HG03097 (cell line): Measurements from ENCODE around the gene C5orf63.
"Not testable (repeated sequence)": the region's sequence is repeated elsewhere in the genome, so short reads cannot be mapped to it uniquely, and the experiment has no call there.

Experiments
- ATAC-seq: cut with Tn5 transposase; IDR thresholded peaks from one replicate; pipeline ENCODE4 v1.9.1; 2021; ENCODE audit not compliant: unreplicated experiment, low FRiP score

The C5orf63 gene

DNA sequence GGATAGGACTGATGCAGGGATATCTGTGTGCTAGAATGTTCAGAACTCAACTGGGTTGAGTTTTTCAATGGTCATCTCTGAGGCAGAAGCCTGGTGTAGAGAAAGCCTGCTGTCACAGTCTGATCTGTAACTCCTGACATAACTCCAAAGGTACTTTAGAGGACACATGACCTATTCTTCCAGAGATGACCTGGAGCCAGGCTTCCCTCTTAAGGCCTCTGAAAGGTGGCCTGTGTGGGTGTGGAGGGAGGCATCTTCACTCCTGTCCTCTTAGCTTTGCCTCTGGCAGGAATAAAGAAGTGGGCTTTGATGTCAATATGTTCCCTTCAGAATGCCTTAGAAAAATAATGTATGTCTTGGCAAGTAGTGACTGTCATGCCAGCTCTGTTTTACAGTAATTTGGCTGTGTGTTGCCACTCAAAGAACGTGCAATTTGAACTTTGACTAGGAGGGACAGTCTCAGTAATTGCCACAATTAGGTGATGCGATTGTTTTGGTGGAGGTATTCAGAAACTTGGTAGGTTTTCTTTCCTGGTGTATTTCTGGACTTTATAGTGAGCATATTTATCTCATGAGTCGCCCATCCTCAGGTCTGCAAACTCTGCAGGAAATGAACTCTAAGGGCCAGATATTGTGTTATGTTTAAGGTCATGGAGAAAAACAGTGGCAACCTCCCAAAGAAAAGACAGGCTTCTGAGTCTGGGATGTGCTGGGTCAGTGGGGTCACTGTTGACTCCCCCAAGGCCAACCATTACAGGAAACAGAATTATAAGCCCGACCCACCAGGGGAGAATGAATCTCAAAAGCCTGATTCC is 3.2 kb upstream of the C5orf63 start:
- no peak for ATAC-seq

DNA sequence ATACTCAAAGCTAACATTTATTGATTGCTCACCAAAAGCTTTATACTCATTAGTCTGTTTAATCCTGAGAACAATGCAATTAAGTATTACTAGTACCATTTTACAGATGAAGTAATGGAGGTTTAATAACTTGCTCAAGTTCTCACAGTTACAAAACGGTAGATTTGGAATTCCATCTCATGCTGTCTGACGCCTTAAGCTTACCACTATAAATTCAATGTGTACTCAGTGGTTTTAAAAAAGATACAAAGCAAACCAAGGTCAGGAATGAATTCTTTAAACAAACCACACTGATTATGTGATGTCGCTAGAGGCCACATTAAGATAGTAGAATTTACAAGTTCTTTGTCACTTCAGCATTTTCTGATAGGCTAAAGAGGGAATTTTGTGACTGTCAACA is 1.2 kb upstream of the C5orf63 start:
- no peak for ATAC-seq

DNA sequence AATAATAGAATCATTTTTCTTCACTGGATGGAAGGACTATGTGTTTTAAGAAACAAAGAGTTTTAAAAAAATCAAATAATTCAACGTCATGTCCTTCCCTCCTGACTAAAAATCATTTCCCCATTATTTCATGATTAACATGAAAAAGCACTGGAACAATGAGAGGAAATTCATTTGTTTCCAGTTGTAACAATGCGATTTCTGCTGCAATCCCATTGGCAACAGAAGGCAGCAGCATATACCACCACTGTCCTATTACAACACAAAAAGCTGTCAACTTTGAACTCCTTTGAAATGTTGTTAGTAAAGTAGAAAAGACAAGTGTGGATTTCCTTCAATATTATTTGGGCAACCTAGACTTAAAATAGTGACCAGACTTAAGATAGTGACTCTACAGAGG is 3.1 kb downstream of the C5orf63 start:
- no peak for ATAC-seq

- ATAC-seq = no peak
Measured at GRCh38 chr5:127068493-127069214, 4.6 kb downstream of the C5orf63 start.

DNA sequence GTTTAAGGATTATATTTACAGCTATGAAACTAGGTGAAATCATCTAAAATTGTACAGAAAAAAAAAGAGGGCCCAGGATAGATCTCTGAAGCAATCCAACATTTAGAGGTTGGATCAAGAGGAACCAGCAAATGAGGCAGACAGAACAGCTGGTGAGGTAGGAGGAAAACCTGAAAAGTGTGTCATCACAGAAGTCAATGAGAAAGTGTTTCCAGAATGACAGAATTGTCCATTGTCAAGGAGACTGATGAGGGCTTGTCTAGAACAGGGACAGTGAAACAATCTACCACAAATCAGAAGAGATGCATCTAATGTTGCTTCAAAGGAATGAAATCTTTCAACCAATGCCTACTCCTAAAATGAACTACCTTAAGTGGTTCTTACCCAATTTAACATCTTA is 6.6 kb downstream of the C5orf63 start:
- no peak for ATAC-seq

GRCh38 chr5:127064253-127064840 is 9.0 kb downstream of the C5orf63 start:
- no peak for ATAC-seq

DNA sequence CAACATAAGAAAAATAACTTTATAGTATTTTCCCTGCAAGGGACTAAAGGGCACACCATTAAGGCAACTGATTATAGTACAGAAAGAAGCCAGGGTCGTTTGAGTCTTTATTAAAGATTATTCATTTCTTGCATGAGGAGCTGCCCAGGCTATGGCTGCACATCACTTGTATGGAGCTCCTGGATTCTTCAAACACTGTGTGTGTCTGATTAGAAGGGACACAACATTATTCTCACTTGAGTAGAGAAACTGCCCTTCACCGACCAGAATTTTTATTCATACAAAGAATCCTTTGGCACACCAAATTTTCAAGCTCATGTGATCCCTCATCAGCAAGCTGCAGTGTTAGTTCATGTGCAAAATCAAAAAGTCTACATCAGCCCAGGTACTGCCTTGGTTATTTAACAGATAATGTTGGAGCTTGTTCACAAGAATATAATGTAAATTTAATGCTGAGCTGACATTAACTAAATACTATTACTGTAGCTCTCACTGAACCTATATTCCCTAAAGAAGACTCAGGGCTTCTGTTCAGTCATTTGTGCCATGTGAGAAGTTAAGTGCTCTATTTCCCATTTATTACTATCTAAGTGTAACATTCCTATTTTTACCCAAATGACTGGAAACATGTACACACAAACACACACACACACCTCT is 9.9 kb downstream of the C5orf63 start:
- ATAC-seq = no peak

- no peak for ATAC-seq
Measured at GRCh38 chr5:127061956-127062355, 11.3 kb downstream of the C5orf63 start.

DNA sequence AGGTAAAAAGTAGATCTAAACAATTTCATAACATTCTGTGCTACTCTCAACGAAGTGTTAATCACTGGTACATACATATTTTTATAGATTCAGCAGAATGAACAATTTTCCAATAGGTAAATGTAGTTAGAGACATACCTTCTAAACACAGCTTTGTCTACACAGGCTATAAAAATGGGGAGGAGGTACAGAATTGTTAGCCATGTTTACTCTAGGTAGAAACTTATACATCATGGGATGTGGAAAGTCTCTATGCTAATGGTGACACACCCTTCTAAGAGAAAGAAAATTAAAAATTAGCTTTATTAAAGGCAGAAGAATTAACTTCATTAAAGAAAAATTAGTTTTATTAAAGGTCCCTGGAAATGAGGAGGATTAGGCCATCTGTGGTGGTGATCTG is 11.8 kb downstream of the C5orf63 start:
- ATAC-seq = no peak

GRCh38 chr5:127060470-127060985 is 12.8 kb downstream of the C5orf63 start:
- ATAC-seq = no peak

GRCh38 chr5:127056896-127057295 is 16.4 kb downstream of the C5orf63 start:
- no peak for ATAC-seq

DNA sequence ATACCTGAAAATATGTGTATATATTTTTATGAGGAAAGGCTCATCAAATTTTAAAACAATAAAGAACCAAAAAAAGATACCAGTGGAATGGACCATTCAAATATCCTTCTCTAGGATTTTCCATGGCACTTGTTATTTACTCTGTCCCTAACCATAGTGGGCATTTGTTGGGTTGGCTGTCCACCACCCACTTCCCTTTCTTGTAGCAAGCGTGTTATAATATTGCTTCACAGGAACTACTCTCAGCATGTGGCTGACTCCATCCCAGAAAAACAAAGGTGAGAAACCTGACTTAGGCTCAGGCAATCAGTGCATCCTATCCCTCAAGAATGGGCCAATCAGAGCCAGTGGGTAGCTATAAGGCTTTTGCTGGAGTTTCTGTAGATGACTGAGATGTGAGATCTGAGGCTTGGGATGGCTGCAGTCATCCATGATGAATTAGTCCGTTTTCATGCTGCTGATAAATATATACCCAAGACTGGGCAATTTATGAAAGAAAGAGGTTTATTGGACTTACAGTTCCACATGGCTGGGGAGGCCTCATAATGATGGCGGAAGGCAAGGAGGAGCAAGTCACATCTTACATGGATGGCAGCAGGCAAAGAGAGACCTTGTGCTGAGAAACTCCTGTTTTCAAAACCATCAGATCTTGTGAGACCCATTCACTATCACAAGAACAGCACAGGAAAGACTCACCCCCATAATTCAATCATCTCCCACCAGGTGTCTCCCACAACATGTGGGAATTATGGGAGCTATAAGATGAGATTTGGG is 17.2 kb downstream of the C5orf63 start:
- ATAC-seq = no peak

GRCh38 chr5:127053551-127053950 is 19.8 kb downstream of the C5orf63 start:
- ATAC-seq = not testable (repeated sequence)

DNA sequence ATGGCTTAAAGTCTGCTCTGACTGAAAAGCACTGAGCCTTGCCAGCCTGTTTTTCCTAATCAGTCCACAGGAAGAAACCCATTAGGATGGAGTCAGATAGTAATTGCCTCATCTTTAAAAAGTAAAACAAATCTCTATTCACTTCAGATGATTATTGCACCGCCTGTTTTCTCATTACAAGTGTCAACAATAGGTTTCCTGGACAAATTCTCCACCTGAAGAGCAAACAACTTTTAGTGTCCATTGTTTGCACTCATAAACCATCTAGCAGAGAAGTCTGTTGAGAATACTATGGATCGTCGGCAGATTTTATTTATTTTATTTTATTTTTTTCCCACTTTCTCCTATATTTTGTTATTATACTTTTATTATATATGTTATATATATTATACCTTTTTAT is 20.3 kb downstream of the C5orf63 start:
- no peak for ATAC-seq

GRCh38 chr5:127051591-127051990 is 21.7 kb downstream of the C5orf63 start:
- no peak for ATAC-seq

DNA sequence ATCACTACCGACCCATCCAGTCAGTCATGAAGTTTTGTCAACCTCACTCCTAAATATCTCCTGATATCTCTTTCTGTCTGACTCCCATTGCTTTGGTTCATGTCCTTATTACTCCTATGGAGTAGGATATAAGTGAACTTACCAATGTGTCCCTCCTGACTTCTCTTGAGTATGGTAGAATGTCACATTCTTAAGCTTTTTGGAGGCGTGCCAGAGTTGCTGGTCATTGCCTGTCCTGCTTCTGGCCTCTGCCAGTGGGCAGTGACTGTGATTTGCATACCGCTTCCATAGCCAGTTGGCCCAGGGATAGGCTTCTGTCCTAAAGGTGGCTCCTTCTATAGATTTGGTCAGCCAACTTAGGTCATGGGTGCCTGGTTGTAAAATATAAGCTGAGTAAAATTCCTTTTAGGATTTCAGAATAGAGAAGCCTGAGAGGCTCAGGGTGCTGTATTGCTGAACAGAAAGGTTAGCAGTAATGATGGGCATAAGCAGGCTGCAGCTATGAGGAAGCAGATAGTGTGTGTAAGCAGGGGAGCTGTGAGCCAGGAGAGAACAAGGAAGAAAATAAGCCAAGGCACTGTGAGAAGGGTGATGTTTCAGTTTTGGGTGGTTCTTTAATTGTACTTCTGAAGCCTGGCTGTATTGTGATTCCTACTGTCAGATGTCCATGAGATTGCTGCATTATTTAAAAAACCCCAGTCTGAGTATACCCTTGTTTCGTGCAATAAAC is 26.8 kb downstream of the C5orf63 start:
- no peak for ATAC-seq

DNA sequence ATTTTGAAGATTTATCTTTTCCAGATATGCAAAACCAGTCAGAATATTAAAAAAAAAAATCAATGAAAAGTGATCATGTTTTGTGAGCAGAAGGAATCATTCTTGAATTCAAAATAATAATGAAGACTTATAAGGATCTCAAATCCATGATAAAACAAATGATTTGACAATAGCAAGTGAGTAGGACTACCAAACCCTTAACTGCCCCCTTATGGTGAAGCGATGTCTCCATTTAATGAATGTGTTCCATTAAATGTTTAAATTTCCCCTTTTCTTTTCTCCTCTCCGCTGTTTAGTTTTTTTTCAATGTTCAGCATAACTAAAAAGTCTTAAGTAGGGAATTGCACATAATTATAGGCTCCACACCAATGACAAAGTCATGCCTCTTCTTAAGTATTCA is 30.7 kb downstream of the C5orf63 start:
- no peak for ATAC-seq

DNA sequence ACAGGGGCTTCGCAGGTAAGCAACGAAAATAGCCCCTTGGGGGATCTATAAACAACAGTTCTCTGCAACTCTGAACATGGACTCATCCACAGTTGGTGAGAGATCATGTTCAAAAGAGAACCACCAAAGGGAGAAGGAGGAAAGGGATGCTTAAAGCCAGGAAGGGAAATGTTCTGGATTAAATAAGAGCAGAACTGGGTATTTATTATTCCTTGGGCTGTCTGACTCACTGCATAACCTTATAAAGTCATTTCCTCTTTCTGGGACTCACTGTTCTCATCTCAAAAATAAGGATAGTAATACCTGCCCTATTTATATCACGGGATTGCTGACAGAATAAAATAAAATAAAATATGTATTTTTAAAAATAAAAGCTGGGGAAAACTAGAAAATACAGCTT is 31.7 kb downstream of the C5orf63 start:
- no peak for ATAC-seq

DNA sequence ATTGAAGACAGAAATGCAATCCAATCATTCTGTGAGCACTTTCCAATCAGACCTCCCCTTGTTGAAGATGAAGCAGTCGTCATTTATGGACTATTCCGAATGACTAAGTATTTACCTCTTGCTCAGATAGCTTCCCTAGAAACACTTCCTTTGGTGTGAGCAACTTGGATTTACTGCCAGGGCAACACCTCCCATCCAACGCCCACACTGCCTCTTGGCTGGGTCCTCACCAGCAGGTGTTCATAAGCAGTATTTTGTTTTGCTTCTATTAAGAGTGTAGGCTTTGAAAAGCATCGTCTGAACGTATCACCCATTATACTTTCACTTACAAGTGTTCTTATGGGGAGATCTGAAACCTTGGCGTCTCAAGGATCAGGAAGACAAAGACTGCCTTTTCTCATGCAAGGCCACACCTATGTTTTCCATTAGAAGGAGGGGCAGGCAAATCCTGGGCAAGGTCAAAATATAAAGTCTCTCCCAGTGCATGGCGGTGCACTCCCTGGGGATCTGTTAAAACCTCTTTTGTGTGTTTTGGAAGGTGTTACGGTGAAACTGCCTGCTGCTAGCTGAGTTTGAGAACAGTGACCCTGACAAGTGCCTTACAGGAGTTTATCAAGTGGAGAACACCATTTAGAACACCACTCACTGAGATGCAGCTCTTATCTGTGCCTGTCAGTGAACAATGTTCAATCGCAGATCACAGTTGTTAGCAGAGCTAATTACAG is 32.3 kb downstream of the C5orf63 start:
- no peak for ATAC-seq
